SH-SY5Y (cell line): Measurements from ENCODE around the gene SNPH.

Experiments
- GATA2 ChIP-seq: IDR thresholded peaks from 2 replicates; pipeline ENCODE4 v1.6.1; 2011; ENCODE audit warnings: mild to moderate bottlenecking, low read depth, low read length
- GATA3 ChIP-seq: IDR thresholded peaks from 2 replicates; pipeline ENCODE4 v1.6.1; 2011; ENCODE audit warnings: low read depth, mild to moderate bottlenecking, low read length, moderate library complexity

Gene SNPH

GRCh38 chr20:1331801-1332453 lies 65.8 kb downstream of the SNPH start:
- TF ChIP-seq GATA3 (no peak), GATA2 (no peak)

- TF ChIP-seq GATA2 (no peak), GATA3 (no peak)
Measured at GRCh38 chr20:1332749-1333300, 66.7 kb downstream of the SNPH start.

GRCh38 chr20:1333462-1334369 lies 67.6 kb downstream of the SNPH start:
- no peak for TF ChIP-seq GATA3
- TF ChIP-seq GATA2: no peak

GRCh38 chr20:1334370-1334731 lies 68.3 kb downstream of the SNPH start:
- TF ChIP-seq GATA3 (no peak), GATA2 (no peak)

- TF ChIP-seq GATA2 (no peak), GATA3 (no peak)
Measured at GRCh38 chr20:1334761-1335160, 68.7 kb downstream of the SNPH start.

- TF ChIP-seq GATA2: no peak
- TF ChIP-seq GATA3: no peak
Measured at GRCh38 chr20:1335961-1336698, 70.0 kb downstream of the SNPH start.

- TF ChIP-seq GATA3: no peak
- no peak for TF ChIP-seq GATA2
Measured at GRCh38 chr20:1336699-1337367, 70.7 kb downstream of the SNPH start.

GRCh38 chr20:1337441-1337840 lies 71.3 kb downstream of the SNPH start:
- no peak for TF ChIP-seq GATA2
- TF ChIP-seq GATA3: no peak

GRCh38 chr20:1338096-1338495 lies 72.0 kb downstream of the SNPH start:
- TF ChIP-seq GATA3: no peak
- TF ChIP-seq GATA2: no peak

- no peak for TF ChIP-seq GATA2
- no peak for TF ChIP-seq GATA3
Measured at GRCh38 chr20:1338801-1339200, 72.7 kb downstream of the SNPH start.

- TF ChIP-seq GATA2 (no peak), GATA3 (no peak)
Measured at GRCh38 chr20:1341561-1342265, 75.6 kb downstream of the SNPH start.

GRCh38 chr20:1345030-1345755 lies 79.1 kb downstream of the SNPH start:
- TF ChIP-seq GATA2 (no peak), GATA3 (no peak)

- no peak for TF ChIP-seq GATA3
- no peak for TF ChIP-seq GATA2
Measured at GRCh38 chr20:1345756-1346093, 79.6 kb downstream of the SNPH start.
